ENCODE results near the gene SNX30. TPM values are rescaled to one million over a fixed set of nuclear protein-coding genes. Genes with fewer than 3 reads are reported as not detected.

SNX30 gene
- total RNA-seq, 4 donors from 2014 or later, result 18.2 to 46.4 (median 26.2) TPM

DNA sequence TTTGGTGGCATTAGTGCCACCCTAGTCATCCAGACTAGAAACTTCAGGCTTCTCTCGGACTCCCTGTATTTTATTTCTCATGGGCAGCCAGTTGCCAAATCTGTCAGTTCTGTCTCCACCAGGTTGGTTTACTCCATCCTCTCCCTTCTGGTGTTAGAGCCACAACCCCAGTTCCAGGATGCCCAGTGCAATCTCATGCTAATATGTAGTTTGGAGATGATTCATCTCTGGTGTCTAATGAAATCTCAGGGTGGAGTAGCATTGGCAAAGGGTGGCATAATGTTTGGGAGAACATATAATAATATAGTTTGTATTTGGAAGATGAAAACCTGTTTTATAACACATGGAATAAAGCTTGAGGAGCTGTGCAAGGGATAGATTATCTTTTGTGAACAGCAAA, 109.9 kb downstream of the SNX30 start:
- H3K36me3 ChIP-seq, result no peaks in the 10 kb centered on the region
- TF ChIP-seq, protein P1, sequence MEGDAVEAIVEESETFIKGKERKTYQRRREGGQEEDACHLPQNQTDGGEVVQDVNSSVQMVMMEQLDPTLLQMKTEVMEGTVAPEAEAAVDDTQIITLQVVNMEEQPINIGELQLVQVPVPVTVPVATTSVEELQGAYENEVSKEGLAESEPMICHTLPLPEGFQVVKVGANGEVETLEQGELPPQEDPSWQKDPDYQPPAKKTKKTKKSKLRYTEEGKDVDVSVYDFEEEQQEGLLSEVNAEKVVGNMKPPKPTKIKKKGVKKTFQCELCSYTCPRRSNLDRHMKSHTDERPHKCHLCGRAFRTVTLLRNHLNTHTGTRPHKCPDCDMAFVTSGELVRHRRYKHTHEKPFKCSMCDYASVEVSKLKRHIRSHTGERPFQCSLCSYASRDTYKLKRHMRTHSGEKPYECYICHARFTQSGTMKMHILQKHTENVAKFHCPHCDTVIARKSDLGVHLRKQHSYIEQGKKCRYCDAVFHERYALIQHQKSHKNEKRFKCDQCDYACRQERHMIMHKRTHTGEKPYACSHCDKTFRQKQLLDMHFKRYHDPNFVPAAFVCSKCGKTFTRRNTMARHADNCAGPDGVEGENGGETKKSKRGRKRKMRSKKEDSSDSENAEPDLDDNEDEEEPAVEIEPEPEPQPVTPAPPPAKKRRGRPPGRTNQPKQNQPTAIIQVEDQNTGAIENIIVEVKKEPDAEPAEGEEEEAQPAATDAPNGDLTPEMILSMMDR (IDR thresholded peaks at IDR 0.05), result no peak
- TF ChIP-seq POLR2A (IDR thresholded peaks at IDR 0.05), result no peak
- DNase-seq, result no peak
- no peaks in the 10 kb centered on the region for H3K9me3 ChIP-seq
- H3K27ac ChIP-seq, result no peak overlapping the region
- H3K4me3 ChIP-seq, result no peak overlapping the region
- no peaks in the 10 kb centered on the region for H3K27me3 ChIP-seq
- H3K4me1 ChIP-seq, result no peaks in the 10 kb centered on the region

DNA sequence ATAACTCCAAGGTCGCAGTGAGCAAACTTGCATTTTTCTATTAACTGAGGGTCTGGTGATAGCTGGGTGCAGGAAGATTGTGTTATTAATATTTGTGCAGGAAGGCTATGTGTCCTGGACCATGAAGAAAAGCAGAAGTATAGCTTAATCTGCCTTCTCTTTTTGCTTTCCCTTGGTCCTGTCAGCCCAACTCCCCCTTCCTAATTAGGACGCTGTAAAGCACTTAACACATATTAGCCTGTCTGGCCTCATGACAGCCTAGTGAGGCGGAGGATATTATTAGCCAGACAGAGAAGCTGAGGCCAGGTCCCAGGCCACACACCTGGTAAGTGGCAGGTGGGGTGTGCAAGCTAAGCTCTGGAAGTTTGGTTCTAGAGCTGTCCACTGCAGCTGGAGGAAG, 110.6 kb downstream of the SNX30 start:
- TF ChIP-seq, protein P1 (IDR thresholded peaks at IDR 0.05), result no peak
- TF ChIP-seq POLR2A (IDR thresholded peaks at IDR 0.05), result no peak
- H3K4me1 ChIP-seq, result no peaks in the 10 kb centered on the region
- no peaks in the 10 kb centered on the region for H3K27me3 ChIP-seq
- no peaks in the 10 kb centered on the region for H3K9me3 ChIP-seq
- H3K36me3 ChIP-seq, result peaks cover 0 to 4% (median 0%) of the 10 kb centered on the region in 3 donors
- no peak overlapping the region for H3K27ac ChIP-seq
- no peak for DNase-seq
- no peak overlapping the region for H3K4me3 ChIP-seq

DNA sequence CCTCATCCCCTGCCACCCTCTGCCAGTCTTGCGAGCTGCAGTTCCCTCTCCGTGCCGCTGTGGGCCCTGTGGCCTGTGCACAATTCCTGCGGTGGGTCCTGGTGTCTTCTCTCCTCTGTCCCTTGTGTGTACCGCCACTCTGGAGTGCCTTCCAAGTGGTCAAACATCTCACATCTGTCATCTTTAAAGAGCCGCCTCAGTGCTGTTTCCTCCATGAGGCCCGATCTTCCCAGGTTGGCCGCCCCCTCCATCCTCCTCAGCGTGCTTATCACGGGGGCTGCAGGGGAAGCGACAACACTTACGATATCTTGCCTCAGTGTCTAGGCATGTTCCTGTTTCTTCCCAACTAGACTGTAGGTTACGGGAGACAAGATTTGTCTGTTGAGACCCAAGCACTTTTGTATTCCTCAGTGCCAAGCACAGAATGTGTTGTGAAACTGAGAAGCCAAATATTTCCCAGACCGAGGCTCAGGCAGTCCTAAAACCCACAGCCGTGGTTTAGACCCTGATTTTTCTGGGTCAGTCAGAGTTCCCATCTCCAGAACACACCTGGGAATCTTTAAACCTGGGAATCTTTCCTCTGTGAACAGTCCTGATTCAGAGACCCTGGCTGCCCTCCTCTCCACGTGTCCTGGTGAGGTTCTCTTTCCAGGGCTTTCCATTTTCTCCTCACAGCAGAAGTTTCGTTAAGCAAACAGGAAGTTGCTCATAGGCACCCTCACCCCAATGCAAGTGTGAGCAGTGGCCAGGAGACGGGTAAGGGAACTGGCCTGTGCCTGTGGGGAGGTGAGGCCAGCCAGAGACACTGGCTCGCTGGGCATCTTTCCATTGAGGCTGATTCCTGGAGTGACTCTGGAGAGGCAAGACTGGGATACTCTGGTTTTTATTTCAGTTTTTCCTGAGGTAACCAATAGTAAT, 111.3 kb downstream of the SNX30 start:
- peak overlapping the region in 1 of 4 donors; percentile 35 for H3K27ac ChIP-seq
- DNase-seq, result peak in 1 of 3 donors; percentile 51
- peaks cover 0 to 4% (median 0%) of the 10 kb centered on the region in 3 donors for H3K36me3 ChIP-seq
- no peak for TF ChIP-seq POLR2A (IDR thresholded peaks at IDR 0.05)
- TF ChIP-seq, protein P1 (IDR thresholded peaks at IDR 0.05), result no peak
- no peaks in the 10 kb centered on the region for H3K4me1 ChIP-seq
- H3K9me3 ChIP-seq, result no peaks in the 10 kb centered on the region
- no peaks in the 10 kb centered on the region for H3K27me3 ChIP-seq
- H3K4me3 ChIP-seq, result no peak overlapping the region

DNA sequence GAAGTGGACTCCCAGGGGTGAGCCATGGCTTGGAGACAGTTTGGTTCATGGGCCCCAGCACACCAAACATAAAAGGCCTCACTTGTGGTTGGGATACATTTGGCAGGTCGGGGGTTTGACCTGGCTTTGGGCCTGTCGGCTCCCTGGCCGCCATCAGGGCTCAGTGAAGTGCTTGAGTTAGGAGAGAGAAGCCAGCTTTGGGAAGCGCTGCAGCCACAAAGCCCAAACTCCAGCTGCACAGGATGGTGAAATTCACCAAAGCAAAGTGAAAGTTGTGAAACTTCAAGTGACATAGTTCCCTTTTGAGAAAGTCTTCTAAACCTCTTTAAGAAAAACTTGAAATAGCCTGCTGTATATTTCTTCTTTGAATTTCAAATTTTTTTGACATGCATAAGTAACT, 112.7 kb downstream of the SNX30 start:
- Histone ChIP-seq H3K27ac (peak overlapping the region in 1 of 4 donors; percentile 46), H3K27me3 (no peaks in the 10 kb centered on the region), H3K9me3 (no peaks in the 10 kb centered on the region), H3K4me1 (no peaks in the 10 kb centered on the region), H3K36me3 (peaks cover 0 to 6% (median 0%) of the 10 kb centered on the region in 3 donors), H3K4me3 (no peak overlapping the region)
- no peak for DNase-seq
- TF ChIP-seq, protein P1 (IDR thresholded peaks at IDR 0.05), result no peak
- no peak for TF ChIP-seq POLR2A (IDR thresholded peaks at IDR 0.05)

DNA sequence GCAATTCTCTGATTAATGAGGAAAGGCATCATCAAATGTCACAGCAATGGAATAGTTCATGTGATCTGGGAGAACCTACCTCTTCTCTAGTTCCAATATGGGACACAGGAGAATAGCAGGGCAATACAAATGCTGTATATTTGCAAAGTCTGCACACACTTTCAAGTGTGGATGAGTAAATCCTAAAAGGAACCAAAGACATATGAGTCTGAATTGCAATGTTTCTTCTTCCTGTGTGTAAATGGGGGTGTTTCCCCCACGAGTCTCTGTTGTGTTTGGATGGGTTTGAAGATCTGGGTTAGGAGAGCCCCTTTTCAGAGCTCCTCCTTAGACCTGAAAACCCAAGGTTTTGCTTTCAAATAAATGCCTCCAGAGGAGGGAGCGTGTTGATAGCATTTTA, 113.2 kb downstream of the SNX30 start:
- no peak for DNase-seq
- TF ChIP-seq, protein P1 (IDR thresholded peaks at IDR 0.05), result no peak
- TF ChIP-seq POLR2A (IDR thresholded peaks at IDR 0.05), result no peak
- H3K27ac ChIP-seq, result no peak overlapping the region

More for the DNA sequence above, 113.2 kb downstream of the SNX30 start:
- Histone ChIP-seq H3K4me3 (no peak overlapping the region), H3K9me3 (no peaks in the 10 kb centered on the region), H3K36me3 (peaks cover 0 to 11% (median 0%) of the 10 kb centered on the region in 3 donors), H3K27me3 (no peaks in the 10 kb centered on the region), H3K4me1 (no peaks in the 10 kb centered on the region)

Data from Peyer's patch (tissue), 4 donors.